ENCODE results near the gene PDXP.

The PDXP gene

GRCh38 chr22:37629928-37630327 is 28.6 kb upstream of the PDXP start:
- DNase-seq = no peak

DNA sequence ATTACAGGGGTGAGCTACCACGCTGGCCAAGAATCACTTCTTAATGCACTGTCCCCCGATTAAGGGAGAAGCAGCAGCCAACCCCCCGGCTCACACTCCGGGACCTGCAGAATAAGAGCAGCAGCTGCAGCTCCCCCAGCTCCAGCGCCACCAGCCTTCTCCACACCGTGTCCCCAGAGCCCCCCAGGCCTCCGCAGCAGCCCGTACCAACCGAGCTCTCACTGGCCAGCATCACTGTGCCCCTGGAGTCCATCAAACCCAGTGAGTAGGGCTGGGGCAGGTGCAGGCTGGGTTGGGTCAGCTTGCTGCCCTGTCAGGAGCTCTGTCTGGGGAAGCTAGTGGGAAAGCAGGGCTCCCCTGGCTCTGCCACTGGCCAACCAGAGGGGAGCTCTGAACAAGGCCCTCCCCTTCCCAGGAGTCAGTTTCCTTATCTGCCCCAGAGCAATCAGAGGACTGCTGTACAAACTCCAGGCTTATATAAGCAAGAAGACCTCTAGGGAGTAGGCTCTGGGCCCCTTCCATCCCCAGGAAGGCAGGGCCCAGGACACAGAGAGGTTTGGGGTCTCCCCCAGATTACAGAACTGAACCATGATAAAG is 27.6 kb upstream of the PDXP start:
- DNase-seq = no peak

GRCh38 chr22:37631448-37632173 is 26.9 kb upstream of the PDXP start:
- no peak for DNase-seq

- no peak for DNase-seq
Measured at GRCh38 chr22:37632174-37633088, 26.1 kb upstream of the PDXP start.

DNA sequence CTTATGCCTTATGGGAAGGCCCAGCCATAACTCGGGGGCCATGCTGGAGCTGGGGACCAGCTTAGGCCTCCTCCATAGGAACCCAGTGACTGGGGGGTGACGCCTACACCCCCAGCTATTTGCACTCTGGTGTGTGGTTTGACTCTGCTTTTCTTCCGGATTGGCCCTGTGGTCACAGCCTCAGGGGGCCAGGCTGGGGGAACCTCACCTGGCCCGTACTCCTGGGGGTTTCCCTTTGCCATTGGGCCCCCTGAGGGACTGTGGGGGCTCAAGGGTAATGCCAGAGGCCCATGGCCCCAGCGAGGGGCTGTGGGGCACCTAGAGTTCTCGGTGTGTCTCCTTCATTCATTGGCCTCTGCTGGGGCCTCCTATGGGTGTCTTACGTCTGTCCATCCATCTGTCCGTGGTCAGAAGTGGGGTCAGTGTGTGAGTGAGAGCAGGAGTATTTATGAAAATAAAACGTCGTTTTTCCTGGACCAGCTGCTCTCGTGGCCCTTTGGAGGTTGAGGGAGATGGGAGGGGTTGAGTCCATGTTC is 25.4 kb upstream of the PDXP start:
- no peak for DNase-seq

DNA sequence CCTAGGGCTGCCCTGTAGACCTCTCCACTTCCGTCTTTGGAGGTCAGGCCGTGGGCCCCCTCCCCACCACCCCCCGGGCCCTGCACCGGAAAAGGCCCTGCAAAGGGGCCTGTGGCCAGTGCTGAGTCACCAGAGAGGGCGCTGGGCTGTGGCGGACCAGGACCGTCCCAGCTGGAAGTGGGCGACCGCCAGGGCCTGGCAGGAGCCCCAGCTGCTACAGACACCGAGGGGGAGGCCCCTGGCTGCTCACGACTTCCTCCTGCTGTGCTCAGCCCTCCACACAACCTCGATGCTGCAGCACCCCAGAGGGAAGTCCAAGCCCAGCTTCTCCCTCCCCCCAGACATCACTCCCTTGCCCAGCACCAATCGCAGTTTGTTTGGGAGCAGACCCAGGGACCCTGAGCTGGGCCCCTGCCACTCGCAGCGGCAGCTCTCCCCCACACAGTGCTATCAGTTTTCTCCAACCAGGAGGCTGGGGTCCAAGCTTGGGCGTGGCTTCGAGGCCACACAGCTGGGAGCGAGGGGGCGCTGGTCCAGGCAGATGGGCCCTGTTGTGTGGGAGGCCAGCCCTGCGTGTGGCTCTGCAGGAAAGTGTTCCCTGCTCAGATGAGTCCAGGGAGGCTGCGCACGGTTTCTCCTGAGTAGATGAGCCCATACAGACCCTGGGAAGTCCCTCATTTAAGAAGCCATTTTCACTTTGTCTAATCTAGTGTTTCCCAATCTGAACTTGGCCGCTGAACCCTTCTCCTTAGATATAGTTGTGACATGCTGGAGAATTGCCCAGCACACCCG is 24.7 kb upstream of the PDXP start:
- DNase-seq = peak; percentile 76 to 90

GRCh38 chr22:37634417-37634924 is 24.1 kb upstream of the PDXP start:
- DNase-seq = no peak

DNA sequence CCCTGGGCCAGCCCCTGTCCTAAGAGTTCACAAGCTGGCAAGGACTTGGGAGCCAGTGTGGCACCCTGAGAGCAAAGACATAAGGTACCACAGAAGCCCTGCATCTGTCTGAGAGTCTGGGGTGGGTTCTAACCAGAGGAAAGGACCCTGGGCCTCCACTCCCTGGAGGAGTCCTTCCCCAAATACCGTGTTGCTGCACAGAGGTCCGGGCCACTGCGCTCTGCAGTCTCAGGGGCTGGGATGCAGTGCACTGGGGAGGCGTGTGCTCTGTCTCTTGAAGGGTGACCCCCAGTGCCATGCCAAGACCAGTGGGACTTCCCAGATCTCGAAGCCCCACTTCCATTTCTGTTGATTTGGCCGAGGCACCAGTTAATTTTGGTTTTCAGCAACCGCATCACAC is 23.4 kb upstream of the PDXP start:
- DNase-seq = no peak

GRCh38 chr22:37636186-37636948 is 22.2 kb upstream of the PDXP start:
- no peak for DNase-seq

- no peak for DNase-seq
Measured at GRCh38 chr22:37636949-37637273, 21.6 kb upstream of the PDXP start.

- DNase-seq = no peak
Measured at GRCh38 chr22:37638391-37639069, 20.0 kb upstream of the PDXP start.

DNA sequence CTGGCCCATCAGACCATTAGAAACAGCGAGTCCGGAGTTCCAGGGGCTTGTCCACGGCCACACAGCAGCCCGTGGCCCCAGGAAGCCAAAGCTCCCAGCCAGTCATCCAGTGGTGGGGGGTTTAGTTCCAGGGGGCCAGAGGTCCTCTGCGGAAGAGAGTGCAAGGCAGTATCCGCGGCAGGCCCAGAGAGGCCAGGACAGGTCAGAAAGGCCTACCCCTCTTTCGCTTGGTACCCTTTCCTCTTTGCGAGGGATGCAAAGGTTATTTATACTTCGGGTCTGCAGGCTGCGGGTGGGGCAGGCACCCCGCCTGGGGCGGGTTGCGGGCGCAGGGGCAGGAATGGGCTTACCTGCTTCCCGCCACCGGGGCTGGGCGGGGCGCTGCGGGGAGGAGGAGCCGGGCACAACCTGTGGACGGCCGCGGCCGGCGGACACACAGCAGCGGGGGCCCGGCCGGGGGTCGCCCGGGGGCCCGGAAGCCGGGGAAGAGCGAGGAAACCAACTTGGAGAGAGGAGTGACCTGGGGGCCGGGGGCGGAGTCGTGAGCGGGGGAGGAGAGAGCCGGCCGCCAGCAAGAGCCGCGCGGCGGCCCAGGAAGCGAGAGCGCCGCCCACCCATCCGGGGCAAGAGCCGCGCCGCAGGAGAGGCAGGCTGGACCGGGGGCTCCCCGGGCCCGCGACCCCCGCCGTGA is 19.3 kb upstream of the PDXP start, which contains the start of gene SH3BP1:
SH3BP1 (plus strand) TSS at position 600 of the 691 bp plus-strand sequence. CDS start 119 bp downstream, outside the sequence.
- DNase-seq = peak in 1 of 2 experiments; percentile 18

GRCh38 chr22:37639771-37640590 is 18.5 kb upstream of the PDXP start:
- no peak for DNase-seq

GRCh38 chr22:37640591-37641560 is 17.6 kb upstream of the PDXP start:
- DNase-seq = no peak

GRCh38 chr22:37641561-37641949 is 17.0 kb upstream of the PDXP start:
- DNase-seq = no peak

- peak; percentile 57 to 71 for DNase-seq
Measured at GRCh38 chr22:37643225-37643847, 15.2 kb upstream of the PDXP start.

DNA sequence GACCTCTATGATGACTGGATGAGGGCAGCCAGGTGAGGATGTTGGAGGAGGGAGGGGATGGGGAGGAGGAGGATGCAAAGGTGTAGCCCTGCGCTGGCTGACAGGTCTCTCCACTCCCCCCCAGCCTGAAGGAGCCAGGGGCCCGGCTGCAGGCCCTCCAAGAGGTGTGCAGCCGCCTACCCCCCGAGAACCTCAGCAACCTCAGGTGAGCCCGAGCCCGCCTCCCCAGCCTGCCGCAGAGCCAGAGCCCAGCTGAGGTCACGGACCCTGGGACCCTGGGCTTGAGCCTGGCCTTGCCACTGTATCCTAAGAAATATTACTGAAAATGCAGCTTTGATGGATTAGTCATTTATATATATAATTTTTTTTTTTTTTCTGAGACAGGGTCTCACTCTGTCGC is 11.2 kb upstream of the PDXP start:
- DNase-seq = no peak

DNA sequence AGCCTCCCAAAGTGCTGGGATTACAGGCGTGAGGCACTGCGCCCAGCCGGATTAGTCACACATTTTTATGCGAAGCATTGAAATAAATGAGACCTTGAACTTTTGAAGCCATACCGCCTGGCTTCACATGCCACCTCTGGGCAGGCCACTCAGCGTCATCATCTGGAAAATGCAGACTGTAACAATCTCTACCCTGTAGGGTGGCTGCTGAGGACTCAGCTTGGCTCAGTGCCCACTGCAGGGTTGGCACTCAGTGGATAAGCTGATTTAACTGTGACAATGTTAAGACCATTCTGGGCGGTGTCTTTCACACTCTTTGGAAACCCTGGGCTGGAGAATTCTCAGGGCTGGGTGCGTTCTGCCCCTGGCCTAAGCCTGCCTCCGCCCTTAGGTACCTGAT is 10.6 kb upstream of the PDXP start:
- peak in 1 of 2 experiments; percentile 53 for DNase-seq

Data from NCI-H524 (cell line).